Suprapubic skin (tissue), 3 donors: Measurements from ENCODE around the gene SLC22A2.

ENCODE experiments used
- CTCF ChIP-seq, 2 donors: fragments of 200-600 bp in 1 of 2; fragments of 450-650 bp in 1 of 2; sonication (generic) in 1 of 2; IDR thresholded peaks; one replicate each; pipeline ENCODE4 v1.5.1; 2016 to 2019; ENCODE audit warnings: antibody characterized with exemption in 2 of 2, mild to moderate bottlenecking in 1 of 2, moderate library complexity in 1 of 2
- POLR2A ChIP-seq, 2 donors: fragments of 450-650 bp; IDR thresholded peaks; one replicate each; pipeline ENCODE4 v1.6.1; 2017; ENCODE audit warnings: antibody characterized with exemption in 2 of 2, mild to moderate bottlenecking in 2 of 2, moderate library complexity in 2 of 2

GRCh38 chr6:160198606-160199211, 59.9 kb downstream of the SLC22A2 start:
- TF ChIP-seq CTCF (IDR thresholded peaks at IDR 0.05): no peak
- no peak for TF ChIP-seq POLR2A (IDR thresholded peaks at IDR 0.05)
